Spleen (tissue), 7 donors: ENCODE measurements around the gene CROCC2.

ENCODE experiments used
- POLR2A ChIP-seq, 3 donors: fragments of 450-650 bp; IDR thresholded peaks; one replicate each; pipeline ENCODE4 v1.5.1; 2017; ENCODE audit warnings: antibody characterized with exemption in 3 of 3, mild to moderate bottlenecking in 1 of 3
- POLR2AphosphoS5 ChIP-seq, 3 donors: sonication (generic); formaldehyde crosslinking; IDR thresholded peaks; one replicate each; pipeline ENCODE4 v1.5.1; 2017; ENCODE audit warnings: antibody characterized with exemption in 3 of 3
- TF ChIP-seq, protein P1 (sequence below), 11 experiments: fragments of 200-600 bp in 7 of 11; fragments of 450-650 bp in 4 of 11; sonication (generic) in 4 of 11; IDR thresholded peaks in 8 of 11; conservative IDR thresholded peaks in 3 of 11; 1 replicate in 7 of 11; 2 replicates in 4 of 11; pipeline versions ENCODE4 v1.4.0 to v1.8.0; 2016 to 2021; ENCODE audit warnings: antibody characterized with exemption in 11 of 11, inconsistent platforms in 4 of 11, mild to moderate bottlenecking in 1 of 11
- donor health status: DM: no; HTN: no; CAD: no; lungs with moderate emphysema.
- donor health status: DM: no; HTN: no; CAD: no.
- donor health status: DM: no; HTN: no; CAD: no.

DNA sequence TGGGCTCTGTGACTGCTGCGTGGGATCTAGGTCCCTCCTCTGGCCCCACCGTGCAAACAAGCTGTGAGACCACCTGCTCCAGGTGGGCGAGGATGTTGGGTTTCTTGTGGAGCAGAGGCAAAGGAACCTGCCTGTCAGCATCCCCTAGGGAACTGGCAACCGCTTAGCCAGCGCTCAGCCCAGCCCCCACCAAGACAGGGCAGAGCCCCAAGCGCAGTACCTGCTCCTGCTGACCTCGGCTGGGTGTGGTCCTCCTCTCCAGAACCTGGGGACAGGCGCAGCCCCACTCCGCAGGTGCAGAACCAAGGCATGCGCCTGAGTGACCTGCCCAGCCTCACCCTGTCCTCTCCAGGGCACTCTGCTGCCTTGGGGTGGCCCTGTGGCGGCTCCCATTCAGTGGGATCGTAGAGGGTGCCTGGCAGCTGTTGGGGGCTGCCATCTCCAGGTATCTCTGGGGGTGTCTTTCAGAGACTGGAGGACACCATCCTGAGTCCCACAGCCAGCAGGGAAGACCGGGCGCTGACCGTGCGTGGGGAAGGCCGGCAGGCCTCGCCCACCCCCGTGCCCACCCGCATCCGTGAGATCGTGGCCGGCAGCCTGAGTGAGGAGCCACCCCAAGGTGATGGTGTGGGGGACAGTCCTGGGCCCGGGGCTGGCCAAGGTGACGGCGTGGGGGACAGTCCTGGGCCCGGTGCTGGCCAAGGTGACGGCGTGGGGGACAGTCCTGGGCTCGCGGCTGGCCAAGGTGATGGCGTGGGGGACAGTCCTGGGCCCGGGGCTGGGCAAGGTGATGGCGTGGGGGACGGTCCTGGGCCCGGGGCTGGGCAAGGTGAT, 12.3 kb downstream of the CROCC2 start:
- TF ChIP-seq, protein P1, sequence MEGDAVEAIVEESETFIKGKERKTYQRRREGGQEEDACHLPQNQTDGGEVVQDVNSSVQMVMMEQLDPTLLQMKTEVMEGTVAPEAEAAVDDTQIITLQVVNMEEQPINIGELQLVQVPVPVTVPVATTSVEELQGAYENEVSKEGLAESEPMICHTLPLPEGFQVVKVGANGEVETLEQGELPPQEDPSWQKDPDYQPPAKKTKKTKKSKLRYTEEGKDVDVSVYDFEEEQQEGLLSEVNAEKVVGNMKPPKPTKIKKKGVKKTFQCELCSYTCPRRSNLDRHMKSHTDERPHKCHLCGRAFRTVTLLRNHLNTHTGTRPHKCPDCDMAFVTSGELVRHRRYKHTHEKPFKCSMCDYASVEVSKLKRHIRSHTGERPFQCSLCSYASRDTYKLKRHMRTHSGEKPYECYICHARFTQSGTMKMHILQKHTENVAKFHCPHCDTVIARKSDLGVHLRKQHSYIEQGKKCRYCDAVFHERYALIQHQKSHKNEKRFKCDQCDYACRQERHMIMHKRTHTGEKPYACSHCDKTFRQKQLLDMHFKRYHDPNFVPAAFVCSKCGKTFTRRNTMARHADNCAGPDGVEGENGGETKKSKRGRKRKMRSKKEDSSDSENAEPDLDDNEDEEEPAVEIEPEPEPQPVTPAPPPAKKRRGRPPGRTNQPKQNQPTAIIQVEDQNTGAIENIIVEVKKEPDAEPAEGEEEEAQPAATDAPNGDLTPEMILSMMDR (IDR thresholded peaks at IDR 0.05 in 8 of 11, conservative IDR thresholded peaks at IDR 0.05 in 3 of 11) = no peak
- TF ChIP-seq POLR2A (IDR thresholded peaks at IDR 0.05) (no peak), POLR2AphosphoS5 (IDR thresholded peaks at IDR 0.05) (no peak)
